BLaER1 treated with 17β-estradiol and CSF1 and Interleukin-3, amounts not matched to agents 10 nM and 100 nM (cell line): Measurements from ENCODE around the gene GBX1.

ENCODE experiments used
- H3K27ac ChIP-seq, 11 experiments: shearing (Covaris generic); formaldehyde crosslinking; 2 replicates each; pipeline ENCODE4 v1.8.1; 2022
- H3K27me3 ChIP-seq, 11 experiments: shearing (Covaris generic); formaldehyde crosslinking; 2 replicates each; pipeline ENCODE4 v1.8.1; 2022
- H3K36me3 ChIP-seq, 11 experiments: shearing (Covaris generic); formaldehyde crosslinking; 2 replicates each; pipeline ENCODE4 v1.8.1; 2022
- H3K4me1 ChIP-seq, 10 experiments: shearing (Covaris generic); formaldehyde crosslinking; 2 replicates each; pipeline ENCODE4 v1.8.1; 2022
- H3K4me2 ChIP-seq, 11 experiments: shearing (Covaris generic); formaldehyde crosslinking; 2 replicates each; pipeline ENCODE4 v1.8.1; 2022
- H3K4me3 ChIP-seq, 10 experiments: shearing (Covaris generic); formaldehyde crosslinking; 2 replicates each; pipeline ENCODE4 v1.8.1; 2022
- H3K9ac ChIP-seq, 11 experiments: shearing (Covaris generic); formaldehyde crosslinking; 2 replicates each; pipeline ENCODE4 v1.8.1; 2022
- H3K9me3 ChIP-seq, 11 experiments: shearing (Covaris generic); formaldehyde crosslinking; replicated peaks in 1 of 11; 2 replicates each; pipeline ENCODE4 v1.8.1; 2022
- H4K20me1 ChIP-seq, 11 experiments: shearing (Covaris generic); formaldehyde crosslinking; 2 replicates each; pipeline ENCODE4 v1.8.1; 2022
- Cebpa-rat ChIP-seq, 11 experiments: shearing (Covaris generic); IDR thresholded peaks; 2 replicates each; pipeline ENCODE4 v1.8.1; 2022

Gene GBX1

DNA sequence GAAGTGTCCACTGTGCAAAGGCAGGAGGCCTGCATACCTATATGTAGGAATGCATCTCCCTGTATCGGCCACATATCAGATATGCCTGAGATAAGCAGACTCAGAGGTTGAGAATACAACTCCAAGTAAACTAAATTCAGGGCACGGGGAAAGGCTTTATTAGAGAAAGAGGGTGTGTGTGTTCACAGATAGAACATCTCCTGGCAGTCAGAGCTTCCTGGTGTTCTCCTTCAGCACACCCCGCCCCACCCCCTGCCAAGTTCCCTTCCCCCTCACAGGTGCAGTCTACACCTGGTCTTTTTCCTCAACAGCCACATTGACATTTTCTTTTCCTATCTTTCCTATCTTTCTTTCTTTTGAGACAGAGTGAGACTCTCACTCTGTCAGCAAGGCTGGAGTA lies 17.1 kb downstream of the GBX1 start:
- Histone ChIP-seq H3K27me3 (0 out of 22 replicates have a peak, but pooled peaks cover 0 to 4% (median 0%) of the 10 kb centered on the region in 11 experiments), H3K36me3 (peaks cover 0 to 1% (median 0%) of the 10 kb centered on the region in 11 experiments; a peak in 1 of 22 replicates), H3K27ac (no peak overlapping the region), H3K4me3 (no peak overlapping the region), H4K20me1 (peaks cover 0 to 8% (median 0%) of the 10 kb centered on the region in 11 experiments; a peak in 6 of 22 replicates), H3K4me1 (no peaks in the 10 kb centered on the region), H3K9me3 (no peaks in the 10 kb centered on the region), H3K9ac (no peak overlapping the region), H3K4me2 (no peak overlapping the region)
- no peak for TF ChIP-seq Cebpa-rat (IDR thresholded peaks at IDR 0.05)

DNA sequence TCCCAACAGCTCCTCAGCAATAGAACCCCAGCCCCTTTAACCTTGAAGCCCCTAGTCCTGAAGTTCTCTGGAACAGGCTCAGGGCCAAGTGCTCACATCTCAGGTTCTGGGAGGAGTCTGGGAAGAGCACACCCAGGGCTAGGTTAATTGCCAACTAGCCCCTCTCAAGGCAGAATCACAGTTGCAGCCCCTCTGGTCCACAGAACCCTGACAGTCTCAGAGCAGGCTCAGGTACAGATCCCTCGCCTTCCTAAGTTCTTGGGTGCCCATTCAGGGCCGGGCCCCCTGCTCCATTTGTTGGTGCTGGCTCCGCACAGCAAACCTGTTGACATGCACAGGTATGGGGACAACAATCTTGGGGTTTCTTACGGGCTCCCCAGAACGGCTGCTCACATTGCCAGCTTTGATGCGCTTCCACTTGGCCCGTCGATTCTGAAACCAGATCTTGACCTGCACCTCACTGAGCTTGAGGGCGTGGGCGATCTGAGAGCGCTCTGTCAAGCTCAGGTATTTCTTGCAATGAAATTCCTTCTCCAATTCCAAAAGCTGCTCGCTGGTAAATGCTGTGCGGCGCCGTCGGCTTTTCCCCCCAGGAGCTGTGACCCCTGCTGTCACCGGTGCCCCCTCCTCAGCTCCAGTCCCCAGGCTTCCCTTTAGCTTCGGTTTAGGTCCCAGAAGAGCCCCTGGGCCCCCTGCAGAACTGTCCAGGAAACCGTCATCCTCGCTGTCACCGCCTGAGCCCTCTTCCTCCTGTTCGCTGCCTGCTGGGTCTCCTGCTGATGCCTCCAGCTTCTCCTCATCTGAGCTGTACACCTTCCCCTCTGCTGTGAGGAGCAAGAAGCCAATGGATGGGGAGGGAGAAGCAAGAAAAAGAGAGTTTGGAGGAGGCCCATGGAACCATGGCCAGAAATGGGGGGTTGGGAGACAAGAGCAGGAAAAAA lies 18.9 kb downstream of the GBX1 start:
- Histone ChIP-seq H3K9ac (no peak overlapping the region), H3K4me2 (no peak overlapping the region), H4K20me1 (peaks cover 0 to 17% (median 0%) of the 10 kb centered on the region in 11 experiments; a peak in 6 of 22 replicates), H3K27ac (no peak overlapping the region), H3K27me3 (0 out of 22 replicates have a peak, but pooled peaks cover 0 to 4% (median 0%) of the 10 kb centered on the region in 11 experiments), H3K4me3 (no peak overlapping the region), H3K9me3 (no peaks in the 10 kb centered on the region), H3K4me1 (peaks cover 0 to 5% (median under 1%) of the 10 kb centered on the region in 10 experiments; a peak in 6 of 20 replicates), H3K36me3 (peaks cover 7 to 19% (median 10%) of the 10 kb centered on the region in 11 experiments; a peak in 20 of 22 replicates)
- no peak for TF ChIP-seq Cebpa-rat (IDR thresholded peaks at IDR 0.05)

DNA sequence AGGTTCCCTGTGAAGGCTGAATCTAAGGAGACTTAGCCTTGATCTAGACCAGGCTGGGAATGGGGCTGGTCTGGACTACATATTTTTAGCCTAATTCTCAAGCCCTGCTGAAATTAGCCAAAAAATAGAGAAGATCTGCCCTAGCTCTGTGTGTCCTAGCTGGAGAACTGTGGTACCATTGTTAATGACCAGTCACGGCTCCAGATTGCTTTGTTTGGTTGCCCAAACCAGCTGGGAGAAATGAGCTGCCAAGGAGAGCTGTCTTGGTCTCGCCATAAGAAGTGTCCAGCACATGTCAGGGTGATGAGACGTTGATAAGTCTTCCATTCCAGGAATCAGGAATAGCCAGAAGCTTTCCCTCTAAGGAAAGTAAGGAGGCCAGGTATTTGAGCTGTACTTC lies 20.7 kb downstream of the GBX1 start:
- H3K9ac ChIP-seq, result no peak overlapping the region
- TF ChIP-seq Cebpa-rat (IDR thresholded peaks at IDR 0.05), result no peak
- H3K27ac ChIP-seq, result no peak overlapping the region
- H3K4me1 ChIP-seq, result peaks cover 0 to 22% (median 17%) of the 10 kb centered on the region in 10 experiments; a peak in 16 of 20 replicates
- no peak overlapping the region for H3K4me2 ChIP-seq
- H3K27me3 ChIP-seq, result 0 out of 22 replicates have a peak, but pooled peaks cover 0 to 4% (median 0%) of the 10 kb centered on the region in 11 experiments
- no peak overlapping the region for H3K4me3 ChIP-seq
- peaks cover 10 to 37% (median 27%) of the 10 kb centered on the region in 11 experiments; a peak in 20 of 22 replicates for H3K36me3 ChIP-seq
- H3K9me3 ChIP-seq, result no peaks in the 10 kb centered on the region
- H4K20me1 ChIP-seq, result peaks cover 0 to 36% (median 5%) of the 10 kb centered on the region in 11 experiments; a peak in 12 of 22 replicates

DNA sequence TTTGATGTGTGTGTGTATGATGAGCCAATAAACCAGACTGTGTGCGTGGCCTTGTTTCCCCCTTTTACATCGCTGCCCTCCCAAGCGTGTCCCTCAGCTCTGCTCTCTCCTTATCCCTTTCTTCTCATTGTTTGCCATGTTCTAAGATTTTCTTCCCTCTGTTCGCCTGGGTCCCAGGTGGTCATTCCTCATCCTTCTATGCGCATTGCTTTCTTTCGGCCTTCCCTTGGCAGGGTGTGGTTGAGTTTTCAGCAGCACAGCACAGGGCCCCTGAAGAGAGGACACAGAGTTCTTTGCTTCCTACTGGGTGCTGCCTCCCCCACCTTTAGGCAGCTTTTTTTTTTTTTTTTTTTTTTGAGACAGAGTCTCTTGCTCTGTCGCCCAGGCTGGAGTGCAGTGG lies 23.1 kb downstream of the GBX1 start:
- Histone ChIP-seq H3K9me3 (no peaks in the 10 kb centered on the region), H3K36me3 (peaks cover 10 to 61% (median 43%) of the 10 kb centered on the region in 11 experiments; a peak in 20 of 22 replicates), H4K20me1 (peaks cover 0 to 60% (median 0%) of the 10 kb centered on the region in 11 experiments; a peak in 11 of 22 replicates)

DNA sequence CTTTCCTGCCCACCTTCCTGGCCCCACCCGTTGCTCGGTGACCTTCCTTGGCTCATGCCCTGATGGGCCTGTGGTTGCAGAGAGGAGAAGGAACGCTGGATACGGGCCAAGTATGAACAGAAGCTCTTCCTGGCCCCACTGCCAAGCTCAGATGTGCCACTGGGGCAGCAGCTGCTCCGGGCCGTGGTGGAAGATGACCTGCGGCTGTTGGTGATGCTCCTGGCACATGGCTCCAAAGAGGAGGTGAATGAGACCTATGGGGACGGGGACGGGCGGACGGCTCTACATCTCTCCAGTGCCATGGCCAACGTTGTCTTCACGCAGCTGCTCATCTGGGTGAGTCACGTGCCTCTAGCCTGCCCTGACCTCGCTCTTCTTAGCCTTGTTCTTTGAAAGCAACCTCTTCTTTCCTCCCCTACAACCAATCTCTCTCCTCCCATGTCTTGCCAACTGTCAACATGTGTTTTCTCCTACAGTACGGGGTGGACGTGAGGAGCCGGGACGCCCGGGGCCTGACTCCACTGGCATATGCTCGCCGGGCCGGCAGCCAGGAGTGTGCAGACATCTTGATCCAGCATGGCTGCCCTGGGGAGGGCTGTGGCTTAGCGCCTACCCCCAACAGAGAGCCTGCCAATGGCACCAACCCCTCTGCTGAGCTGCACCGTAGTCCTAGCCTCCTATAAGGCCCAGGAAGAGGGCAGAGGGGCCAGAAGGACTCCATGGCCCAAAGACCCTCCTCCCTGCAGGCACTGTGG lies 24.1 kb downstream of the GBX1 start:
- H3K4me1 ChIP-seq, result peaks cover 0 to 24% (median 17%) of the 10 kb centered on the region in 10 experiments; a peak in 16 of 20 replicates
- H4K20me1 ChIP-seq, result peaks cover 0 to 69% (median 4%) of the 10 kb centered on the region in 11 experiments; a peak in 12 of 22 replicates
- H3K27ac ChIP-seq, result no peak overlapping the region
- TF ChIP-seq Cebpa-rat (IDR thresholded peaks at IDR 0.05), result no peak
- H3K4me3 ChIP-seq, result no peak overlapping the region
- H3K27me3 ChIP-seq, result no peaks in the 10 kb centered on the region
- no peaks in the 10 kb centered on the region for H3K9me3 ChIP-seq
- H3K9ac ChIP-seq, result no peak overlapping the region
- H3K36me3 ChIP-seq, result peaks cover 10 to 71% (median 44%) of the 10 kb centered on the region in 11 experiments; a peak in 20 of 22 replicates
- peak overlapping the region in 9 of 11 experiments; percentile 43 to 75 (median 66); a peak in 17 of 22 replicates for H3K4me2 ChIP-seq

More for the DNA sequence above, 23.1 kb downstream of the GBX1 start:
- Histone ChIP-seq H3K27me3 (no peaks in the 10 kb centered on the region), H3K4me3 (no peak overlapping the region), H3K4me1 (peaks cover 0 to 24% (median 17%) of the 10 kb centered on the region in 10 experiments; a peak in 16 of 20 replicates), H3K9ac (no peak overlapping the region), H3K4me2 (no peak overlapping the region), H3K27ac (no peak overlapping the region)
- TF ChIP-seq Cebpa-rat (IDR thresholded peaks at IDR 0.05), result no peak

DNA sequence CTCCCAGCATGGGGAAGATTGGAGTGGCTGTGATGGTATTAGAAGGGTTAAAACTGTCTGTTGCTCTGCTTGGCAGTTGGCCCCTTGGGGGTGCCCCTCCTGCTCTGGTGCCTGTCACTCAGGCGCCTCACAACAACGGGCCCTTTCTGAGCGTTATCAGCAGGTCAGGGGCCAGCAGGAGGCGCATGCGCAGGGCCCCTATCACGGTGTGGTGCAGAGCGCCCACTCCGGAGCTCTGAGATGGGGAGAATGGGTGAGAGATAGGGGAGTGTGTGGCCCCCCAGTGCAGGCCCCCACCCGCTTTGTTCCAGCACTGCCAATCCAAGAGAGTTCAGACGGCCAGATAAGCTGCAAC lies 24.8 kb downstream of the GBX1 start:
- H4K20me1 ChIP-seq, result peaks cover 0 to 77% (median 9%) of the 10 kb centered on the region in 11 experiments; a peak in 14 of 22 replicates
- H3K4me1 ChIP-seq, result peaks cover 0 to 24% (median 17%) of the 10 kb centered on the region in 10 experiments; a peak in 16 of 20 replicates
- no peaks in the 10 kb centered on the region for H3K27me3 ChIP-seq
- H3K27ac ChIP-seq, result no peak overlapping the region
- no peaks in the 10 kb centered on the region for H3K9me3 ChIP-seq
- TF ChIP-seq Cebpa-rat (IDR thresholded peaks at IDR 0.05), result no peak
- H3K4me2 ChIP-seq, result peak overlapping the region in 9 of 11 experiments; percentile 43 to 75 (median 66); a peak in 18 of 22 replicates
- H3K4me3 ChIP-seq, result no peak overlapping the region
- H3K36me3 ChIP-seq, result peaks cover 10 to 78% (median 45%) of the 10 kb centered on the region in 11 experiments; a peak in 20 of 22 replicates
- no peak overlapping the region for H3K9ac ChIP-seq

DNA sequence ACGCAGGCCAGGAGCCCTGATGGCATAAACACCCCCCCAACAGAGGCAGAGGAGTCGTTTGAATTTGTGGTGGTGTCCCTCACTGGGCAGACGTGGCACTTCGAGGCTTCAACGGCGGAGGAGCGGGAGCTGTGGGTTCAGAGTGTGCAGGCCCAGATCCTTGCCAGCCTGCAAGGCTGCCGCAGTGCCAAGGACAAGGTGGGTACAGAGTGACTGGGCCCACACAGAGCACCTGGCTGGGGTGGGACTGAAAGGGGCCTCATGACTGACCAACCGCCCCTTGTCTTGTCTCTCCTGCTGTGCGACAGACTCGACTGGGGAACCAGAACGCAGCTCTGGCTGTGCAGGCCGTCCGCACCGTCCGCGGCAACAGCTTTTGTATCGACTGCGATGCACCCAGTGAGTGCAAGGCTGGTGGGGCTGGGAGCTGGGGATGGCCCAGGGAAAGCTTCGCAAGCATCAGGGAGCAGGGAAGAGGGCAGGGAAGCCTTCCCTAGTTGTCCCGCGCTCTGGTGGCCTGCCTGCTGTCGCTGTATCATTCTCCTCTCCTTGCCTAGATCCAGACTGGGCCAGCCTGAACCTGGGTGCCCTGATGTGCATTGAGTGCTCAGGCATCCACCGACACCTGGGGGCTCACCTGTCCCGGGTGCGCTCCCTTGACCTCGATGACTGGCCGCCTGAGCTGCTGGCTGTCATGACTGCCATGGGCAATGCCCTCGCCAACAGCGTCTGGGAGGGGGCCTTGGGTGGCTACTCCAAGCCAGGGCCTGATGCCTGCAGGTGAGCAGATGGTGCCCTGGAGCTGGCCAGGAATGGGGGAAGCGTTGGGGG lies 25.4 kb downstream of the GBX1 start:
- no peak overlapping the region for H3K9ac ChIP-seq
- H3K27ac ChIP-seq, result no peak overlapping the region
- no peaks in the 10 kb centered on the region for H3K27me3 ChIP-seq
- TF ChIP-seq Cebpa-rat (IDR thresholded peaks at IDR 0.05), result no peak
- peaks cover 0 to 80% (median 10%) of the 10 kb centered on the region in 11 experiments; a peak in 16 of 22 replicates for H4K20me1 ChIP-seq
- peaks cover 10 to 84% (median 45%) of the 10 kb centered on the region in 11 experiments; a peak in 20 of 22 replicates for H3K36me3 ChIP-seq
- peak overlapping the region in 9 of 11 experiments; percentile 43 to 75 (median 66); a peak in 18 of 22 replicates for H3K4me2 ChIP-seq
- H3K4me1 ChIP-seq, result peaks cover 0 to 24% (median 17%) of the 10 kb centered on the region in 10 experiments; a peak in 16 of 20 replicates
- H3K9me3 ChIP-seq, result no peaks in the 10 kb centered on the region
- no peak overlapping the region for H3K4me3 ChIP-seq
